ENCODE measurements around the gene CYTH4.
"Not testable (repeated sequence)": the region's sequence is repeated elsewhere in the genome, so short reads cannot be mapped to it uniquely, and the experiment has no call there.

The CYTH4 gene

GRCh38 chr22:37282385-37282677 is at the start of gene CYTH4:
CYTH4 (plus strand) TSS chr22:37282508; CDS start chr22:37282570, 62 bp downstream.
- DNase-seq: no peak

- DNase-seq: not testable (repeated sequence)
Observed at GRCh38 chr22:37233371-37233750, 48.9 kb upstream of the CYTH4 start.

- no peak for DNase-seq
Observed at GRCh38 chr22:37233751-37234631, 48.3 kb upstream of the CYTH4 start.

- no peak for DNase-seq
Observed at GRCh38 chr22:37234736-37235711, 47.3 kb upstream of the CYTH4 start.

GRCh38 chr22:37235897-37236607 is 46.3 kb upstream of the CYTH4 start:
- no peak for DNase-seq

GRCh38 chr22:37237371-37238268 is 44.7 kb upstream of the CYTH4 start:
- no peak for DNase-seq

GRCh38 chr22:37239336-37240239 is 42.7 kb upstream of the CYTH4 start:
- no peak for DNase-seq

GRCh38 chr22:37240240-37240940 is 41.9 kb upstream of the CYTH4 start:
- no peak for DNase-seq

- DNase-seq: no peak
Observed at GRCh38 chr22:37240941-37241320, 41.4 kb upstream of the CYTH4 start.

GRCh38 chr22:37241351-37242142 is 40.8 kb upstream of the CYTH4 start:
- DNase-seq: no peak

GRCh38 chr22:37242395-37242918 is 39.9 kb upstream of the CYTH4 start:
- DNase-seq: no peak

- DNase-seq: no peak
Observed at GRCh38 chr22:37243402-37244113, 38.8 kb upstream of the CYTH4 start.

- DNase-seq: no peak
Observed at GRCh38 chr22:37244114-37244921, 38.0 kb upstream of the CYTH4 start, which contains the start of gene RAC2. RAC2 (minus strand) TSS chr22:37244269; CDS start chr22:37244148, 121 bp downstream.

- no peak for DNase-seq
Observed at GRCh38 chr22:37244922-37245722, 37.2 kb upstream of the CYTH4 start.

- no peak for DNase-seq
Observed at GRCh38 chr22:37245740-37246139, 36.6 kb upstream of the CYTH4 start.

- no peak for DNase-seq
Observed at GRCh38 chr22:37248251-37248650, 34.1 kb upstream of the CYTH4 start.

- no peak for DNase-seq
Observed at GRCh38 chr22:37249986-37250385, 32.3 kb upstream of the CYTH4 start.
